WERI-Rb-1 (cell line): Measurements from ENCODE around the gene RPS16.

ENCODE experiments used
- DNase-seq: peaks from one replicate; pipeline ENCODE4 v3.0.0-alpha.2; 2020
- H3K27ac ChIP-seq: fragments of 250-450 bp; sonication (Bioruptor Pico); 2 replicates; pipeline ENCODE4 v1.5.1; 2020; ENCODE audit warnings: mild to moderate bottlenecking, moderate library complexity
- H3K27me3 ChIP-seq: fragments of 250-450 bp; sonication (Bioruptor Pico); 2 replicates; pipeline ENCODE4 v1.5.1; 2021; ENCODE audit warnings: mild to moderate bottlenecking, low read depth, moderate library complexity; ENCODE audit not compliant: insufficient read depth, severe bottlenecking
- H3K36me3 ChIP-seq: fragments of 250-450 bp; sonication (Bioruptor Pico); 2 replicates; pipeline ENCODE4 v1.5.1; 2020; ENCODE audit warnings: mild to moderate bottlenecking, moderate library complexity
- H3K4me3 ChIP-seq: 2 replicates; pipeline ENCODE4 v1.5.1; 2011; ENCODE audit warnings: low read depth, mild to moderate bottlenecking, control low read depth, low read length
- H3K9me3 ChIP-seq: fragments of 250-450 bp; sonication (Bioruptor Pico); 2 replicates; pipeline ENCODE4 v1.5.1; 2021; ENCODE audit warnings: mild to moderate bottlenecking, moderate library complexity; ENCODE audit not compliant: severe bottlenecking
- CTCF ChIP-seq: IDR thresholded peaks from 2 replicates; pipeline ENCODE4 v1.5.1; 2011; ENCODE audit warnings: low read depth, mild to moderate bottlenecking, control low read depth, inconsistent platforms, low read length

Gene RPS16

DNA sequence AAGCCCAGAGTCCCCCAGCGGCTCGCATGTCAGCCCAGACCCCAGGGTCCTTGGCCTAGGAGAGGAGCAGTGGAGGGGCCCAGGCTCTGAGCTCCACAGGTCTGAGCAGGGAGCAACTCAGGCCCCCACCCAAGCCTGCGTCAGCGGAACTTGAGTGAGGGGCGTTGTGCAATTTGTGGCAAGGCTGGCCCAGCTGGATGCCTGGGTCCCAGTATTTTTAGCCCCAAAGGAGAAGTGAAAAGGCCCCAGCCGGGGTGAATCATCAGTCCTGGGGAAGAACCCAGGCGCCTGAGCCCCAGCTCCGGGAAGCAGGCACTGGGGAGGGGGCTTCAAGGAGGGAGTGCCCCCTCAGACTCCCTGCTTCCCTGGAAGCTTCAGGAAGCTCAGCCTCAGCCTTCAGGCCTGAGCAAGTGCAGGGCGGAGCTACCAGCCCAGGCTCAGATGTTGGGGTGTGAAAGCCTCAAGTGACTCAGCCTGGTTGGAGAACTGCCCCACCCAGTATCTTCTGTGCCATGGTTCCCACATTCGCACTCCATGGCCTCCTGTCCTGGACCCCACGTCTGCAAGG is 37.4 kb downstream of the RPS16 start:
- H3K36me3 ChIP-seq: peaks cover 20% of the 10 kb centered on the region
- H3K27me3 ChIP-seq: no peaks in the 10 kb centered on the region
- DNase-seq: no peak
- no peak overlapping the region; the same call in 1 of the 2 replicates for H3K27ac ChIP-seq
- TF ChIP-seq CTCF: no peak
- no peak overlapping the region for H3K4me3 ChIP-seq
- no peaks in the 10 kb centered on the region for H3K9me3 ChIP-seq

GRCh38 chr19:39397360-39398296 is 38.1 kb downstream of the RPS16 start:
- Histone ChIP-seq H3K9me3 (no peaks in the 10 kb centered on the region), H3K36me3 (peaks cover 21% of the 10 kb centered on the region), H3K27me3 (no peaks in the 10 kb centered on the region), H3K27ac (peak overlapping the region; percentile 20; the same call in 1 of the 2 replicates), H3K4me3 (no peak overlapping the region)
- TF ChIP-seq CTCF: peak; percentile 97
- DNase-seq: peak; percentile 81

- 0 out of 2 replicates have a peak, but pooled peaks have one; percentile 10 for TF ChIP-seq CTCF
- H3K27me3 ChIP-seq: no peaks in the 10 kb centered on the region
- H3K36me3 ChIP-seq: peaks cover 54% of the 10 kb centered on the region
- H3K4me3 ChIP-seq: peak within 1 kb of the TSS; percentile 99
- H3K9me3 ChIP-seq: no peaks in the 10 kb centered on the region
- H3K27ac ChIP-seq: peak within 1 kb of the TSS; percentile 98
- peak; percentile 98 for DNase-seq
These were observed 44.9 kb downstream of the RPS16 start, which contains the start of the genes MED29 and PAF1 for GRCh38 chr19:39390751-39391437. TSS of gene MED29 (plus strand) at chr19:39391378. CDS start at chr19:39391423, 45 bp downstream. TSS of gene PAF1 (minus strand) at chr19:39391106. CDS start at chr19:39390864, 242 bp downstream.

- Histone ChIP-seq H3K9me3 (no peaks in the 10 kb centered on the region), H3K27me3 (no peaks in the 10 kb centered on the region), H3K4me3 (peak overlapping the region; percentile 99), H3K36me3 (peaks cover 57% of the 10 kb centered on the region), H3K27ac (peak overlapping the region; percentile 98)
- DNase-seq: no peak
- no peak for TF ChIP-seq CTCF
These were observed 45.3 kb downstream of the RPS16 start for GRCh38 chr19:39390451-39390750.

GRCh38 chr19:39389631-39390414 is 45.9 kb downstream of the RPS16 start:
- H3K9me3 ChIP-seq: no peaks in the 10 kb centered on the region
- no peaks in the 10 kb centered on the region for H3K27me3 ChIP-seq
- no peak for DNase-seq
- peak overlapping the region; percentile 98 for H3K27ac ChIP-seq
- H3K36me3 ChIP-seq: peaks cover 56% of the 10 kb centered on the region
- no peak for TF ChIP-seq CTCF
- peak overlapping the region; percentile 99 for H3K4me3 ChIP-seq
